ENCODE data around the gene BIVM.

BIVM gene

DNA sequence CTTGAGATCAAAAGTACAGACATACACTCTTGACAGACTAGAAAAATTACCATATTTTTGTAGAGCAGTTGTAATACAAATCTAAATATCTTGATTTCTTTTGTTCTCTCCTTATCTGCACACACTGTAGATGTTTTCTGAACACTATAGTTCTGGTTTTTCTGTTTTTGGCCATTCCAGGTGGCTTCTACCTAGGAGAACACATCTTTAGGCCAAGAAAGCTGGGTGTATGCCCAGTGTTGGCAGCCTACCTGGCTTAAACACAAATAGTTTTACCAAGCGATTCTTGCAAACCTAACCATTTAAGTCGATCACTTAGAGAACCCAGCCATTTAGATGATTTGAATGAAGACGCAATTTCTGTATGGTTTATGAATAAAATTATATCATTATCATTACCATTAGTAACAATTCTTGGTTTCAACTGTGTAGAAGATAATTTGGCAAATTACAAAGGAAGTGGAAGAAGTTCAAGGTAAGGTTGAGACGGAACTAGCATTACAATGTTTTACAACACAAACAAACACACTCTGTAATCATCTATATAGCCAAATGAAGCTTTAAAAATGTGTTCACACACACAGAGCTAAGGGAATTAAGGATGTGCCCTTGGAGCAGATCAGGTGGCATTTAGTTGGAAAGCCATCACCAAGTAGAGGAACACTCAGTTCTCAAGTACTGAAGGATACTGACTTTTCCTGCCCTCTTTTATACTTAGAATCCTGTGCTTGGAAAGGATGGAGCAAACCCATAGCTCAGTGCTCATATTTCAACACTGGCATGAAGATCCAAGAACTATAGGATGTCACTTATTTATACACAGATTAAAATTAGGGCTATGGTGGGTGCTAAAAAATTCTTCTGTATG, 83.1 kb downstream of the BIVM start:
- no peak for DNase-seq (ENCODE audit: low read depth)
